Measurements from ENCODE around the gene ATRNL1. TPM values are rescaled to one million over a fixed set of nuclear protein-coding genes. Genes with fewer than 3 reads are reported as not detected.

Gene ATRNL1
- total RNA-seq, 1 experiment from 2014 or later, result 28.7 TPM

DNA sequence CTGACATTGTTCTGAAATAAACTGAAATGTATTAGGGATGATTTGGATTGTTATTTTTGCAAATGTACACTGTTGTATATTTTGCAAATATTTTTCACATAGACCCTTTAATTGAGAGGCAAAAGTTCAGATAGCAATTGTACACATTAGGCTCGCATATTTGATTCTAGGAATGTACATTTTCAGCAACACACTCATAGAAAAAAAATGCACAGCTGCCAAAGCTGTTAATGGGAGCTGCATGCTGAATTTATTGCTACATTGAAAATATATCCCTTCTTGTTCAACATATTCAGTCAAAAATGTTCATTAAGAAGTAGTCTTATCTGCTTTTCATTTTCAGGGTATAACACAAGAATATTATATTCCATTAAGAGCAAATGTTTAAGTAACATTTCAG lies 512.9 kb downstream of the ATRNL1 start (continued):
- TF ChIP-seq ZBTB43 (CRISPR knock-in tag; IDR thresholded peaks at IDR 0.05) (no peak), ATF6 (CRISPR knock-in tag; IDR thresholded peaks at IDR 0.05) (no peak)

- DNase-seq (ENCODE audit: low spot score) (no peak), ATAC-seq (no peak)
- no peaks in the 10 kb centered on the region for H3K9me3 Mint-ChIP-seq
- ChIA-PET CTCF (no interaction called here), POLR2A (no interaction called here)
- no peak overlapping the region for H3K4me3 Mint-ChIP-seq
- H3K27ac Mint-ChIP-seq, result no peak overlapping the region
- no peaks in the 10 kb centered on the region for H3K27me3 Mint-ChIP-seq (ENCODE audit: low read depth)
- H3K4me1 Mint-ChIP-seq, result no peaks in the 10 kb centered on the region
- no peaks in the 10 kb centered on the region for H3K36me3 Mint-ChIP-seq
- no peak for TF ChIP-seq ZBTB43 (CRISPR knock-in tag; IDR thresholded peaks at IDR 0.05)
- TF ChIP-seq, protein P1, sequence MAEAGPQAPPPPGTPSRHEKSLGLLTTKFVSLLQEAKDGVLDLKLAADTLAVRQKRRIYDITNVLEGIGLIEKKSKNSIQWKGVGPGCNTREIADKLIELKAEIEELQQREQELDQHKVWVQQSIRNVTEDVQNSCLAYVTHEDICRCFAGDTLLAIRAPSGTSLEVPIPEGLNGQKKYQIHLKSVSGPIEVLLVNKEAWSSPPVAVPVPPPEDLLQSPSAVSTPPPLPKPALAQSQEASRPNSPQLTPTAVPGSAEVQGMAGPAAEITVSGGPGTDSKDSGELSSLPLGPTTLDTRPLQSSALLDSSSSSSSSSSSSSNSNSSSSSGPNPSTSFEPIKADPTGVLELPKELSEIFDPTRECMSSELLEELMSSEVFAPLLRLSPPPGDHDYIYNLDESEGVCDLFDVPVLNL (CRISPR knock-in tag; IDR thresholded peaks at IDR 0.05; ENCODE audit: borderline replicate concordance, low read depth), result no peak
- no peak for TF ChIP-seq RORB (CRISPR knock-in tag; IDR thresholded peaks at IDR 0.05)
- TF ChIP-seq FOXP1 (CRISPR knock-in tag; IDR thresholded peaks at IDR 0.05; ENCODE audit: borderline replicate concordance), result no peak
- no peak for TF ChIP-seq ATF2 (CRISPR knock-in tag; IDR thresholded peaks at IDR 0.05; ENCODE audit: borderline replicate concordance, low read depth)
- no peak for TF ChIP-seq CREM (CRISPR knock-in tag; IDR thresholded peaks at IDR 0.05)
- TF ChIP-seq ATF6 (CRISPR knock-in tag; IDR thresholded peaks at IDR 0.05), result no peak
- no peak for TF ChIP-seq ATF1 (CRISPR knock-in tag; IDR thresholded peaks at IDR 0.05)
- TF ChIP-seq ZBTB21 (CRISPR knock-in tag; IDR thresholded peaks at IDR 0.05; ENCODE audit: borderline replicate concordance), result no peak
- TF ChIP-seq, protein P2, sequence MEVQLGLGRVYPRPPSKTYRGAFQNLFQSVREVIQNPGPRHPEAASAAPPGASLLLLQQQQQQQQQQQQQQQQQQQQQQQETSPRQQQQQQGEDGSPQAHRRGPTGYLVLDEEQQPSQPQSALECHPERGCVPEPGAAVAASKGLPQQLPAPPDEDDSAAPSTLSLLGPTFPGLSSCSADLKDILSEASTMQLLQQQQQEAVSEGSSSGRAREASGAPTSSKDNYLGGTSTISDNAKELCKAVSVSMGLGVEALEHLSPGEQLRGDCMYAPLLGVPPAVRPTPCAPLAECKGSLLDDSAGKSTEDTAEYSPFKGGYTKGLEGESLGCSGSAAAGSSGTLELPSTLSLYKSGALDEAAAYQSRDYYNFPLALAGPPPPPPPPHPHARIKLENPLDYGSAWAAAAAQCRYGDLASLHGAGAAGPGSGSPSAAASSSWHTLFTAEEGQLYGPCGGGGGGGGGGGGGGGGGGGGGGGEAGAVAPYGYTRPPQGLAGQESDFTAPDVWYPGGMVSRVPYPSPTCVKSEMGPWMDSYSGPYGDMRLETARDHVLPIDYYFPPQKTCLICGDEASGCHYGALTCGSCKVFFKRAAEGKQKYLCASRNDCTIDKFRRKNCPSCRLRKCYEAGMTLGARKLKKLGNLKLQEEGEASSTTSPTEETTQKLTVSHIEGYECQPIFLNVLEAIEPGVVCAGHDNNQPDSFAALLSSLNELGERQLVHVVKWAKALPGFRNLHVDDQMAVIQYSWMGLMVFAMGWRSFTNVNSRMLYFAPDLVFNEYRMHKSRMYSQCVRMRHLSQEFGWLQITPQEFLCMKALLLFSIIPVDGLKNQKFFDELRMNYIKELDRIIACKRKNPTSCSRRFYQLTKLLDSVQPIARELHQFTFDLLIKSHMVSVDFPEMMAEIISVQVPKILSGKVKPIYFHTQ (CRISPR knock-in tag; IDR thresholded peaks at IDR 0.05), result no peak
- TF ChIP-seq ZNF416 (CRISPR knock-in tag; IDR thresholded peaks at IDR 0.05), result no peak
- TF ChIP-seq ERG (CRISPR knock-in tag; IDR thresholded peaks at IDR 0.05), result no peak
- TF ChIP-seq FOXJ3 (CRISPR knock-in tag; IDR thresholded peaks at IDR 0.05; ENCODE audit: borderline replicate concordance), result no peak
- no peak for TF ChIP-seq TEAD1 (CRISPR knock-in tag; IDR thresholded peaks at IDR 0.05)
- TF ChIP-seq, protein P3, sequence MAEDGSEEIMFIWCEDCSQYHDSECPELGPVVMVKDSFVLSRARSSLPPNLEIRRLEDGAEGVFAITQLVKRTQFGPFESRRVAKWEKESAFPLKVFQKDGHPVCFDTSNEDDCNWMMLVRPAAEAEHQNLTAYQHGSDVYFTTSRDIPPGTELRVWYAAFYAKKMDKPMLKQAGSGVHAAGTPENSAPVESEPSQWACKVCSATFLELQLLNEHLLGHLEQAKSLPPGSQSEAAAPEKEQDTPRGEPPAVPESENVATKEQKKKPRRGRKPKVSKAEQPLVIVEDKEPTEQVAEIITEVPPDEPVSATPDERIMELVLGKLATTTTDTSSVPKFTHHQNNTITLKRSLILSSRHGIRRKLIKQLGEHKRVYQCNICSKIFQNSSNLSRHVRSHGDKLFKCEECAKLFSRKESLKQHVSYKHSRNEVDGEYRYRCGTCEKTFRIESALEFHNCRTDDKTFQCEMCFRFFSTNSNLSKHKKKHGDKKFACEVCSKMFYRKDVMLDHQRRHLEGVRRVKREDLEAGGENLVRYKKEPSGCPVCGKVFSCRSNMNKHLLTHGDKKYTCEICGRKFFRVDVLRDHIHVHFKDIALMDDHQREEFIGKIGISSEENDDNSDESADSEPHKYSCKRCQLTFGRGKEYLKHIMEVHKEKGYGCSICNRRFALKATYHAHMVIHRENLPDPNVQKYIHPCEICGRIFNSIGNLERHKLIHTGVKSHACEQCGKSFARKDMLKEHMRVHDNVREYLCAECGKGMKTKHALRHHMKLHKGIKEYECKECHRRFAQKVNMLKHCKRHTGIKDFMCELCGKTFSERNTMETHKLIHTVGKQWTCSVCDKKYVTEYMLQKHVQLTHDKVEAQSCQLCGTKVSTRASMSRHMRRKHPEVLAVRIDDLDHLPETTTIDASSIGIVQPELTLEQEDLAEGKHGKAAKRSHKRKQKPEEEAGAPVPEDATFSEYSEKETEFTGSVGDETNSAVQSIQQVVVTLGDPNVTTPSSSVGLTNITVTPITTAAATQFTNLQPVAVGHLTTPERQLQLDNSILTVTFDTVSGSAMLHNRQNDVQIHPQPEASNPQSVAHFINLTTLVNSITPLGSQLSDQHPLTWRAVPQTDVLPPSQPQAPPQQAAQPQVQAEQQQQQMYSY (CRISPR knock-in tag; IDR thresholded peaks at IDR 0.05), result no peak
- no peak for TF ChIP-seq E2F1 (CRISPR knock-in tag; IDR thresholded peaks at IDR 0.05)
Observed at GRCh38 chr10:115606741-115607140, 513.6 kb downstream of the ATRNL1 start.
